Measurements from ENCODE around the gene ZNF717.
"Not testable (repeated sequence)": the region's sequence is repeated elsewhere in the genome, so short reads cannot be mapped to it uniquely, and the experiment has no call there.

ZNF717 gene

DNA sequence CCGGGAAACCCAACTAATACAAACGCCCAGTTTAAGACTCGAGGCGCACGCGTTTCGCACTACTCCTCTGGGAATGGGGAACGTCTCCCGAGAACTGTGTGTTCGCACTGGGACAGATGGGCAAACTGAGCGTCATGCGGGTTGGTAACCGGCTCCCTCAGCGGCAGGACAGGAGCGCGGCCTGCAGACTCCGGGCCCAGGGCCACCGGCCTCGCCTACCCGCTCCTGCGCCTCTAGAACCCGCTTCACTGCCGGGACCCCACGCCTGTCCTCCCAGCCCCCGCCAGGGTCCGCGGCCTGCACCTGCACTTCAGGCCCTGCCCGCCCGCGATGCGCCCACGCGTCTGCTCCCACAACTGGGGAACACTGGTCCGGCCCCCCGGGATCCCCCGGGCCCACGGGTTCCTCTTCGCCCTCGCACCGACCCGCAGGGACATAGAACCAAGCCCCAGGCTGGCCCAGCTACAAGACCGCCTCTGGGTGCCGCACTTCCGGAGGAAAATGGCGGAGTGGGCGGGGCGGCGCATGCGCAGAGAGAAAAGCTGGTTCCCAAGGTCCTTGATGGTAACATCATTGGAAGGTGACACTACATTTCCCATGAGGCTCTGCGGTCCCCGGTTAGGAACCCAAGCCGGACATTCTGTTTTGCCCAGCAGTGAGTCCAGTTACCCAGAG is at the start of gene ZNF717:
Gene ZNF717 (minus strand): TSS at position 469 of the 675 bp plus-strand sequence. CDS start 2,187 bp downstream, outside the sequence.
- DNase-seq = peak; percentile 92

DNA sequence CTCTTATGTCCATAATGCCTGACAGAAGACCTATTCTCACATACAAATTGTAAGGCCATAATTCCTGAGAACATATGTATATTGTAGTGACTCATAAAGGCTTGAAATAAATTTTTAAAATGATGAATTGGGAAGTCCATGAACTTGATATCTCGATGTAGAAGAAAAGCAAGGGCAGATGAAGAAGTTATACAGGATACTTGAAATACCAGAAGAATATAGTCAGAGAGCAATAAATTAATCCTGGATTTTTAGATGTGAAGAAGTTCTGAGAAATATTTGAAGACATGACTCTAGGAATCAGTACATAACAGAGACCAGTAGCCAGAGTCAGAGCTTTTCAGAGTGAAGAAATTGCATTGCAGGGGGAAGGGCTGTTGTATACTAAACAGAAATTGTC is 45.7 kb upstream of the ZNF717 start:
- DNase-seq = not testable (repeated sequence)

DNA sequence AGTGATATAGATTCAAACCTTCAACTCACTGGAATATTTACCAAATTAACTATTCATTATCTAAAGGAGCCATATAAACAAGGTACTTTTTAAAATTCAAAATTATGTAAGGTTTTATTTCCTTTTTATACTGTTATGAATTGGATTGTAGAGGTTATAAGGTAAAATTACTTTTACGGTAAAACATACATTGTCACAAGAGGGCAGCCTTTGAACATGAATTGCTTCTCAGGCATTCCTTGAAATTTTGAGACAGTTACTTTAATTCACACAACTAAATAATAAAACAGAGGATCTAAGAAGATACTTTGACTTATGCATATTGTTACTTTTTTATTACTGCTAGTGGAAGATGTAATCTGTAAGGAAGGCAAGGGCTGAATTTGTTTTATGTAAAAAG is 32.7 kb upstream of the ZNF717 start:
- not testable (repeated sequence) for DNase-seq

DNA sequence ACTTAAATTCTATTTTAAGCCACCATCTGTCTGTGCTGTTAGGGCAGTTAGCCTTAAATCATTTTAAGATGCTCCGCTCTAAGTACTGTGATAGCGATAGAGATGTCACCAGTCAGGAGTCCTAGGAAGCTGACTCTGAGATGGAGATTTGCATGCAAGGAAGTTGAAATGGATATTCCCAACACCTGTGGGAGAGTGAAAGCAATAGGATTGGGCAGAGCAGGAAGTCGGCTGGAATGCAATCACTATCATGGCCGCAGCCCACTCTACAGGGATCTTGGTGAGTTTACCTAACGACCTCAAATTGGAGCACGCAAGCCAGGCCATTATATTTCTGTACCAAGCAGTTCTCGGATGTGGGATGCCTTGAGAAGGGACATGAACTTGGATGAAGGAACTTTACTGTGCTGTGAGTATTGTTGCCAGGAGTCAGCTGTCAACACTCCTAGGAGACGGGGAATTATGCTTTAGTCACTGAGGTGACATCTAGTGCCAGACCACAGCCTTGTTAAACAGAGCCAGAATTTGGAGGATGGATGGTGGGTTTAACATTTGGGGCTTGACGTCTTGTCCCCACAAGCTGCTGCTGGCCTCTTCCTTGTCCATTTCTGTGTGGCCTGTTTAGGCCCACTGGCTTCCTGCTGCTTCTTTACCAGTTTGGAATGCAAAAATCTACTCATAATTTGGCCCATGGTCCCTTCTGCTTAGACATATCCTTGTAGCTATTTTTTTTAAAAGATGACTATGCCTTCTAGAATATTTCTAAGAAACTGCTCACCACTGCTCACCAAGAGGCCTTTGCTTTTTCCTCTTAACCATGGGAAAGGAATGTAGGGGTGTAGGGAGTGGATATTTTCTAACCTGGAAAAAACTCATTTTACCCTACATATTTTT is 31.2 kb upstream of the ZNF717 start:
- not testable (repeated sequence) for DNase-seq

DNA sequence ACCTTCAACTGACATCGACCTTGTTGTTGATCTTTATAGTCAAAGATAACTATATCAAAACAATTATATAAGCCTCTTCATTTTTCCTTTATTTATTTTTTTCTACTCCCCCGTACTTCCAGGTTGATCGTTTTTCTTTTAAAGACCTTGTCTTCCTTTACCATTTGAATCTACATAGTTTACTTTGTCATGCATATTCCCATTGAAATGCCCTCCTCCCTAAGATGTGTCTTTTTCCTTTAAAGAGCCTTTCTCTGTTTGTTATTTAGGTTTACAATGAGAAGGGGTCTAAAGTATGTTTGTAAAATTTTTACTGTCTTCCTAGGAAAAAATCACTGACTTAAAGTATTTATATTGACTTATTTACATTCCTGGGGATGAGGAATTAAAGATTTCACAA is 29.4 kb upstream of the ZNF717 start:
- no peak for DNase-seq

DNA sequence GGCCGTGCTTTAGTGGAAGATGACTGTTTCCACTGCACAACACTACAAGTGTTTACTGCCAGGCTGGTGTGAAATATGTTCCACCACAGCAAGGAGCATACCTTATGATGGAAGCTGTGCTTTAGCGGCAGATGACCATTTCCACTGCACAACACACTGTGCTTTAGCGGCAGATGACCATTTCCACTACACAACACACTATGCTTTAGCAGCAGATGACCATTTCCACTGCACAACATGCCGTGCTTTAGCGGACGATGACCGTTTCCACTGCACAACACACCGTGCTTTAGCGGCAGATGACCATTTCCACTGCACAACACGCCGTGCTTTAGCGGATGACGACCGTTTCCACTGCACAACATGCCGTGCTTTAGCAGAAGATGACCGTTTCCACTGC is 2.8 kb downstream of the ZNF717 start:
- no peak for DNase-seq

DNA sequence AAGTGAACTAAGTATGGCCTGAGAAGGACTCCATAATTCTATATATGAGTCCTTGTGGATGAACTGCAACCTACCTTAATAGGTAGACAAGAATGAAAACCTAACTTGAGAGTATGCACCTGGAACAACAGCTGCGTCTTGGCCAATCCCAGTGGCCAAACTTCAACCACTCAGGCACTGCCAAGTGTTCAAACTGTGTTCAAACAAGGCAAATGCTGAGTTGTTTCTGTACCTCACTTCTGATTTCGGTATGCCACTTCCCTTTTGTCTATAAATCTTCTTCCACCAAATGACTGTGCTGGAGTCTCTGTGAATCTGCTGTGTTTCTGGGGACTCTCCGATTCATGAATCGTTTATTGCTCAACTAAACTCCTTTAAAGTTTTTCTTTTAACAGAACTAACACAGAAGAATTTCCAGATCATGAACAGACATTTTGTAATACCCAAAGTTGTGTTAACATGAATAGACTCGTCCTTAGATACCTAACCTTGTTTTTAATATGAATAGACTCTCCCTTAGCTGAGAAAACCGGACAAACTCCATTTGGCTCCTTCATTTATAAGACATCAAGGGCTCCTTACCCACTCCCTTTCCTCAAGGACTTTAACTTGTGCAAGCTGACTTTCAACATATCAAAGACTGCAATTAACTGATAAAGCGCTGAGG is 4.1 kb downstream of the ZNF717 start:
- DNase-seq = no peak

DNA sequence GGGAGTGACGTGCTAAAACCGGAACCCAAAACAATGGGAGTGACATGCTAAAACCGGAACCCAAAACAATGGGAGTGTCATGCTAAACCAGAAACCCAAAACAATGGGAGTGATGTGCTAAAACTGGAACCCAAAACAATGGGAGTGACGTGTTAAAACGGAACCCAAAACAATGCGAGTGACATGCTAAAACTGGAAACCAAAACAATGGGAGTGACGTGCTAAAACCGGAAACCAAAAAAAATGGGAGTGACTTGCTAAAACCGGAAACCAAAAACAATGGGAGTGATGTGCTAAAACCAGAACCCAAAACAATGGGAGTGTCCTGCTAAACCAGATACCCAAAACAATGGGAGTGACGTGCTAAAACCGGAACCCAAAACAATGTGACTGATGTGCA is 7.6 kb downstream of the ZNF717 start:
- DNase-seq = not testable (repeated sequence)

DNA sequence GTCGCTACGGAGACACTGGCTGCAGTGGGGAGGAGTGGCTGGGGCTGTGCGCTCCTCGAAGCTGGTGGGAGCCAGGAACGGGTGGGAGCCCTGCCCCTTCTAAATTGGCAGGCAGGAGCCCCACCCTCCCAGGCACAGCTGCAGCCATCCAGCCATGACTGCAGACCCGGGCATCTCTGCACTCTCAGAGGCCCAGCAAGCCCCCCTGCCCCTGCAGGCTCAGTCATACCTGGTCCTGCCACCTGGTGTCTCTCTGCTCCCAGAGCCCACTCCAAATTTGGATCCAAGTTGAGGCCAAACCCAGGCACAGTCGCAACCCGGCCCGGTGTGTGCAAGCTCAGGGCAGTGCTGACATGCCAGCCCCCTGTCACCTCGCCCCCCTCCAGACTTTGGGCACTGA is 13.7 kb downstream of the ZNF717 start:
- DNase-seq = not testable (repeated sequence)

DNA sequence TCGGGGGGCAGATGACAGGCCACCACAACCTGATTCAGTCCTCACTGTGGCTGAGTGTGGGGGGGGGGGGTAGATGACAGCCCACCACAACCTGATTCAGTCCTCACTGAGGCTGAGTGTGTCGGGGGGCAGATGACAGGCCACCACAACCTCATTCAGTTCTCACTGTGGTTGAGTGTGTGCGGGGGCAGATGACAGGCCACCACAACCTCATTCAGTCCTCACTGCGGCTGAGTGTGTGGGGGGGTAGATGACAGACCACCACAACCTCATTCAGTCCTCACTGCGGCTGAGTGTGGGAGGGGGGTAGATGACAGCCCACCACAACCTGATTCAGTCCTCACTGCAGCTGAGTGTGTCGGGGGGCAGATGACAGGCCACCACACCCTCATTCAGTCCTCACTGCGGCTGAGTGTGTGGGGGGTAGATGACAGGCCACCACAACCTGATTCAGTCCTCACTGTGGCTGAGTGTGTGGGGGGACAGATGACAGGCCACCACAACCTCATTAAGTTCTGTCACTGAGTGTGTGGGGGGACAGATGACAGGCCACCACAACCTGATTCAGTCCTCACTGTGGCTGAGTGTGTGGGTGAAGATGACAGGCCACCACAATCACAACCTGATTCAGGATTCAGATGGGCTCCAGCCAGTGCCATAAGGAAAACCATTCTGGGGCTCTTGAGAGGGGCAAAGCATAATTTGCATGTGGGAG is 16.9 kb downstream of the ZNF717 start:
- no peak for DNase-seq

DNA sequence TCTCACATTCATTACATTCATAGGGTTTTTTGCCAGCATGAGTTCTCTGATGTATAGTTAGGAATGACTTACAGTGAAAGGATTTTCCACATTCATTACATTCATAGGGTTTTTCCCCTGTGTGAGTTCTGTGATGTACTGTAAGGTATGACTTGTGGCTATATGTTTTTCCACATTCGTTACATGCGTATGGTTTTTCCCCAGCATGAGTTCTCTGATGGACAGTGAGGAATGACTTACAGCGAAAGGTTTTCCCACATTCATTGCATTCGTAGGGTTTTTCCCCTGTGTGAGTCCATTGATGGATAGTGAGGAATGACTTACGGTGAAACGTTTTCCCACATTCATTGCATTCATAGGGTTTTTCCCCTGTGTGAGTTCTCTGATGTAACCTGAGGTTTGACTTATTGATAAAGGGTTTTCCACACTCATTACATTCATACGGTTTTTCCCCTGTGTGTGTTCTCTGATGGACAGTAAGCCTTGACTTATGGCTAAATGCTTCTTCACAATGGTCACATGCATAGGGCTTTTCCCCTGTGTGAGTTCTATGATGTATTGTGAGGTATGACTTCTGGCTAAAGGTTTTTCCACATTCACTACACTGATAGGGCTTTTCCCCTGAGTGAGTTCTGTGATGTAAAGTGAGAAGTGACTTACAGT is 47.4 kb downstream of the ZNF717 start:
- no peak for DNase-seq

DNA sequence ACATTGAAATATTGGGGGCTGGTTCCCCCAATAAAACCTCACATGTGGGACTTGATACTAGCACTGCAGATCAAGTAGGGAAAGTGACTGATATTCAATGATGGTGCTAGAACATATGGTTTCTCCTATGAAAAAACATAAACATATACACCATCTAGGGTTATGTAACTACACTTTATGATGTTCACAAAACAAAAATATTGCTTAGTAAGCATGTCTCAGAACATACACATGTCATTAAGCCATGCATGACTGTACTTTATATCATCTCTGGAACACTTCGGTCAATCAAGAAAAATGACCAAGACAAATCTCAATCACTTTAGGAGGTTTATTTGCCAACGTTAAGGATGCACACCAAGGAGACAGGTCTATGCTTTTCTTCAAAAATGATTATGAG is 57.4 kb downstream of the ZNF717 start:
- no peak for DNase-seq

DNA sequence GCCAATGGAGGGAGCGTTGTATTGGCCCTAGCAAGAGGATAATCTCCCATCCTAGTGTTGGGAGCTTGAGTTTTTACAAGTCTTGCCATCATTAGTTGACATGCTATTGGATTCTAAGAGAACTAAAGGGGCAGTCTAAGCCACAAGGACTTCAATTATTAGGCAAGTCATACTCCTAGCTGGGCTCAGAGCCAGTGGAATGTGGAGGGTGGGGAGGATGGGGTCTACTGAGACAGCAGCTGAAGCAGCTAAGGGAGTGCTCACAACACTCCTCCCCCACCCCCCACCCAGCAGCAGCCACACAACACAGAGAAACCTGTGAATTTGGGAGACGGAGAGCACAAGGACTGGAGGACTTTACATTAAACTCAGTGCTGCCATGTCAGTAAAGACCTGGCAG is 93.3 kb downstream of the ZNF717 start:
- no peak for DNase-seq

DNA sequence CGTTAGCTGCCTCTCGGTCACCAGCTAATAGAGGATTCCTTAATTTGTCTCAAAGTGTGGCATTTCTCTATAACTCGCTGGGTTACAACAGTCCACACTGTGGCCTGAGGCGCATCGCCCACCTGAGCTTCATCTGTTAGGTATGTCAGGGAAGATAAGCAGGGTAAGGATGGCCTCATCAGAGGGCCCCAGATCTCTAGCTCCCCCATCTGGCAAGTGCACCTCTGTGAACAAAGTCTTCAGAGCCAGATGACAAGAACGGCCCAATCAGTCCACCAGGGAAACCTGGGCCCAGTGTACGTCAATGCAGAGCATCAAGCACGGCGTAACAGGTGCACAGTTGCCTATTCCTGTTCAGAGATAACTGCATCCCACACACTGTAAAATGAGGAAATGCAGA is 98.0 kb downstream of the ZNF717 start:
- DNase-seq = no peak

All from right hindlimb (tissue), 1 donor.